Colonic mucosa (tissue), 4 donors: ENCODE results near the gene COL9A3. TPM values are rescaled to one million over a fixed set of nuclear protein-coding genes. Genes with fewer than 3 reads are reported as not detected.

Experiments used
- DNase-seq: peaks from one replicate; pipeline ENCODE4 v3.0.0-alpha.2; 2020
- H3K27ac ChIP-seq: fragments of 200-600 bp; one replicate; pipeline ENCODE4 v1.8.0; 2021
- H3K27me3 ChIP-seq: fragments of 200-600 bp; one replicate; pipeline ENCODE4 v1.8.0; 2021
- H3K36me3 ChIP-seq: fragments of 200-600 bp; one replicate; pipeline ENCODE4 v1.8.0; 2021
- H3K4me1 ChIP-seq: fragments of 200-600 bp; one replicate; pipeline ENCODE4 v1.8.0; 2021; ENCODE audit warnings: mild to moderate bottlenecking
- H3K4me3 ChIP-seq: fragments of 200-600 bp; one replicate; pipeline ENCODE4 v1.8.0; 2021
- H3K9ac ChIP-seq, 2 donors: one replicate each; pipeline ENCODE4 v1.7.0; 2013; ENCODE audit warnings: control low read depth in 2 of 2, low read depth in 2 of 2, low read length in 2 of 2
- H3K9me3 ChIP-seq: fragments of 200-600 bp; one replicate; pipeline ENCODE4 v1.8.0; 2021
- intact Hi-C: fragments of 100-400 bp; cut with DNase I; formaldehyde crosslinking; loops from one replicate; pipeline ENCODE4 v1.14.1; 2022
- total RNA-seq, 2 donors: library from RNA; stranded (reverse); fragmentation: NEBNext Ultra II Directional in 1 of 2; extraction: Animal tissue kit (Norgen Biotek cat#: 25700) in 1 of 2; gene quantifications; one replicate each; pipeline ENCODE4 v1.2.1, GENCODE V29; 2021
- TF ChIP-seq, protein P1 (sequence below): fragments of 200-600 bp; IDR thresholded peaks from one replicate; pipeline ENCODE4 v1.8.0; 2022; ENCODE audit warnings: antibody characterized with exemption, mild to moderate bottlenecking
- donor health status: healthy.
- donor health status: DM: no; HTN: no; CAD: no.
- donor health status: DM: no; HTN: no; CAD: no.

The COL9A3 gene
- total RNA-seq, 2 donors from 2014 or later: 2.7 to 3.6 TPM

DNA sequence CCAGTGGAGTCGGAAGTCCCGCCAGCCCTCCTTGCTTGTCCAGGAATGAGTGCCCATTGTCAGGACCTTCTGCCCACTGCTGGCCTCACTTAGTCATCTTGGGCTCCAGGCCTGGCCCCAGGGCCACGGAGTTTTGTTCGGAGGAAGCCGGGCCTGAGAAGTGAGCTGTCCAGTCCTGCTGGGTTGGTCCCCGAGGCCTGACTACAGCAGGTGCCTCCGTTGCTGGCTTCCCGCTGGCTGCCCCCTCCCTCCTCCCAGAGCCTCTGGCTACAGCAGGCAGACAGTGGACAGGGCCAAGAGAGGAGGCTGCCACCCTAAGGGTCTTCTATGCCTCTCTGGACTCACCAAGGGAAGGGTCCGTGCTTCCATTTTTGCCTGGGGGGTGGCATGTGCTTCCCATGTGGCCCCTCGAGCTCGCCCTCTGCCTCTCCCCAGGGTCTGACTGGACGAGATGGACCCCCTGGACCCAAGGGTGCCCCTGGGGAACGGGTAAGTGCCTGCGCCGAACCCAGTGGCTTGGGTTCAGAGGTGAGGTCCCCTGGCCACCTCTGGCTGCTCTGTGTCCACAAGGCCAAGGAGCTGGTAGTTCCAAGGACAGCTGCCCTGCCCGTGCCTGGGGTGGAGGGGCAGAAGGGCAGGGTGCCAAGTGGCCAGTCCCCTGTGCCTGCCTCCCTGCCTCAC is 2.8 kb downstream of the COL9A3 start:
- H3K36me3 ChIP-seq: no peaks in the 10 kb centered on the region
- H3K27ac ChIP-seq: no peak overlapping the region
- no peak overlapping the region for H3K4me3 ChIP-seq
- intact Hi-C loops: no loop called here
- H3K4me1 ChIP-seq: peaks cover 20% of the 10 kb centered on the region
- no peaks in the 10 kb centered on the region for H3K9me3 ChIP-seq
- H3K27me3 ChIP-seq: peaks cover 51% of the 10 kb centered on the region
- no peak for DNase-seq
- TF ChIP-seq, protein P1, sequence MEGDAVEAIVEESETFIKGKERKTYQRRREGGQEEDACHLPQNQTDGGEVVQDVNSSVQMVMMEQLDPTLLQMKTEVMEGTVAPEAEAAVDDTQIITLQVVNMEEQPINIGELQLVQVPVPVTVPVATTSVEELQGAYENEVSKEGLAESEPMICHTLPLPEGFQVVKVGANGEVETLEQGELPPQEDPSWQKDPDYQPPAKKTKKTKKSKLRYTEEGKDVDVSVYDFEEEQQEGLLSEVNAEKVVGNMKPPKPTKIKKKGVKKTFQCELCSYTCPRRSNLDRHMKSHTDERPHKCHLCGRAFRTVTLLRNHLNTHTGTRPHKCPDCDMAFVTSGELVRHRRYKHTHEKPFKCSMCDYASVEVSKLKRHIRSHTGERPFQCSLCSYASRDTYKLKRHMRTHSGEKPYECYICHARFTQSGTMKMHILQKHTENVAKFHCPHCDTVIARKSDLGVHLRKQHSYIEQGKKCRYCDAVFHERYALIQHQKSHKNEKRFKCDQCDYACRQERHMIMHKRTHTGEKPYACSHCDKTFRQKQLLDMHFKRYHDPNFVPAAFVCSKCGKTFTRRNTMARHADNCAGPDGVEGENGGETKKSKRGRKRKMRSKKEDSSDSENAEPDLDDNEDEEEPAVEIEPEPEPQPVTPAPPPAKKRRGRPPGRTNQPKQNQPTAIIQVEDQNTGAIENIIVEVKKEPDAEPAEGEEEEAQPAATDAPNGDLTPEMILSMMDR: no peak
- no peak overlapping the region for H3K9ac ChIP-seq

DNA sequence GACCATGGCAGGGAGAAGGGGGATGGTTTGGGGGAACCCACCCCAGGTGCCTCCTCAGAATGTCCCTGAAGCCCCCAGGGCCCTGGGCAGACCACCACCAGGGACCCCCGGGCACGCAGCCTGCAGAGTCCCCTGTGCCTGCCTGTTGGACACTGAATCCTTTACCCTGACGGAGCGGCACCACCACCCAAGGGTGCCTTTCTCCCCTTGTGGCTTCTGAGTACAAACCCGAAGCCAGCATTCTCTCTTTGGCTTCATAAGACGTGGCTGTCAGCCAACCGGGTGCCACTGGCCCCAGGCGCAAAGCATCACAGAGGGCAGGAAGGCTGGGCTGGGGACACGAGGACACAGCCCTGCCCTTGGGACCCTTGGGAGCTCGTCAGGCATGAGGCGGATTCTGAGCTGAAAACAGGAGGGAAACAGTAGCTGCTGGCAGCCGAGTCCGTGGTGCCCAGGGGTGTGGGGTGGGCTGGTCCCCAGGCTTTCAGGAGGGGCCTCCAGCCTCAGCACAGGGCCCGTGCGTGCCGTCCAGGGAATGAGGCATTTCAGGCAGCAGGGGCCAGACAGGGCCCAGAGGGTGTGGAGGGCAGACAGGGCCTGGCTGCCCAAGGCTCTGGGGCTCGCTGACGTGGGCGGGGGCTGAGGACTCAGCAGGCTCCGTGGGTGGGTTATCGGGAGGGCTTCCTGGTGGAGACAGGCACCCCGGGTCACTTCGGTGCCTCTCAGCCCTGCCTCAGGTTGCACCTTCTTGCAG is 3.5 kb downstream of the COL9A3 start:
- no peak overlapping the region for H3K9ac ChIP-seq
- peaks cover 43% of the 10 kb centered on the region for H3K27me3 ChIP-seq
- H3K4me3 ChIP-seq: no peak overlapping the region
- no peaks in the 10 kb centered on the region for H3K9me3 ChIP-seq
- intact Hi-C loops: no loop called here
- no peak for DNase-seq
- peaks cover 18% of the 10 kb centered on the region for H3K4me1 ChIP-seq
- no peaks in the 10 kb centered on the region for H3K36me3 ChIP-seq
- H3K27ac ChIP-seq: no peak overlapping the region
- TF ChIP-seq, protein P1: no peak

DNA sequence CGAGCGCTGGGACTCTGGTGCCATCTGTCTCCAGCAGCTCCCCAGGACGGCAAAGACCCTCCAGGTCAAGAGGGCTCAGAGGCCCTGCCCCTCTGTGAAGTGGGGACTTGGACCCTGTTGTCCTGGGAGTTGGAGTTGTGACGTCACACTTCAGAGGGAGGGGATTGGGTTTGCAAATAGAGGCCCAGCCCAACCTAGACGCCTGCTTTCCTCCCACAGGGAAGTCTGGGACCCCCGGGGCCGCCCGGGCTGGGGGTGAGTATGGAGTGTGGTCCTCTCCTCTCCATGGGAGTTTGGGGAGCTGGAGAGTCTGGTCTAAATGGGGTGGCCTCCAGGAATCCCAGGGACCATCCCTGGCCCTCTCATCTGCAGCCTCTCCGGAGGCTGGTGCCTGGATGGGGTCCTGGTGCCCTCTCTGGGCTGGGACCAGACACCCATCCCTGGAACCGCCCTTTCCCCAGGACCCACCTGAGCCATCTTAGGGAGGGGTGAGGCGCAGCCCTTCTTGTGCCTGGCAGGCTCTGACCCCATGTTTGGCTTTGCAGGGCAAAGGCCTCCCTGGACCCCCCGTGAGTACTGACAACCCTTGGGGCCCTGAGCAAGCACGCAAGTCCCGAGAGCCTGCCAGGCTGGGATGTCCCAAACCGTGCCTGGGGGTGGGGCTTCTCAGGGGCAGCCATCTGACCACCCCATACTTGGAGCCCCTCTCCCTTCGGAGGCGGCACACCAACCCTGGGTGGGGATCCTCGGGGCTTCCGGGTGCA is 4.3 kb downstream of the COL9A3 start:
- H3K36me3 ChIP-seq: no peaks in the 10 kb centered on the region
- peaks cover 15% of the 10 kb centered on the region for H3K4me1 ChIP-seq
- intact Hi-C loops: no loop called here
- no peaks in the 10 kb centered on the region for H3K9me3 ChIP-seq
- no peak overlapping the region for H3K9ac ChIP-seq
- TF ChIP-seq, protein P1: no peak
- H3K27ac ChIP-seq: no peak overlapping the region
- peaks cover 35% of the 10 kb centered on the region for H3K27me3 ChIP-seq
- DNase-seq: no peak
- no peak overlapping the region for H3K4me3 ChIP-seq

- intact Hi-C loops: no loop called here
- H3K27me3 ChIP-seq: peaks cover 30% of the 10 kb centered on the region
- DNase-seq: no peak
- no peaks in the 10 kb centered on the region for H3K9me3 ChIP-seq
- no peak overlapping the region for H3K27ac ChIP-seq
- no peak overlapping the region for H3K4me3 ChIP-seq
- TF ChIP-seq, protein P1: no peak
- H3K9ac ChIP-seq: no peak overlapping the region
- H3K36me3 ChIP-seq: no peaks in the 10 kb centered on the region
- H3K4me1 ChIP-seq: peaks cover 11% of the 10 kb centered on the region
These were observed 4.9 kb downstream of the COL9A3 start for GRCh38 chr20:62821726-62822210.

DNA sequence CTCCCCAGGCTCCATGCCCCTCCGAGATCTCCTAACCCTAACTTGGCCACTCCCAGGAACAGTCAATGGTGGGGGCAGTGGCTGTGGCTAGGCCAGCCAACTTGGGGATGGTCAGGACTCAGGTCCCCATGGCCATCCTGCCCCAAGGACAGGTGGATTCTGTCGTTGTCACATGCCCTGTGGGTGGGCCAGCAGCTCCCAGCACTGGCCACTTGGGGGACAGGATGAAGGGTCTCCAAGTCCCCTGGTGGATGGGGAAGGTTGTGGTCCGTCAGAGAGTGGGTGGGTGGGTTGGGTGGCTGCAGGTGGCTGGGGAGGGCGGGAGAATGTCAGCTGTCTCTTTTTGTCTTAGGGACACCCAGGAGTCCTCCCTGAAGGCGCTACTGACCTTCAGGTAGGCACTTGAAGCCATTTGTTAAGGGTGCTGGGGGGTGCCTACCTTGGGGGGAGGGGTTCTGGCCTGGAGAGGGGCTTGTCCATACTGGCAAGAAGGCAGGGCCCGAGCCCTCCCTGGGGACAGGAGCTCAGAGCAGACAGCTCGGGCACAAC is 5.5 kb downstream of the COL9A3 start:
- intact Hi-C loops: no loop called here
- no peak overlapping the region for H3K9ac ChIP-seq
- no peak for DNase-seq

More for the DNA sequence above, 5.5 kb downstream of the COL9A3 start:
- Histone ChIP-seq H3K4me3 (no peak overlapping the region), H3K27ac (no peak overlapping the region), H3K4me1 (peaks cover 11% of the 10 kb centered on the region), H3K27me3 (peaks cover 26% of the 10 kb centered on the region), H3K36me3 (no peaks in the 10 kb centered on the region), H3K9me3 (no peaks in the 10 kb centered on the region)
- TF ChIP-seq, protein P1: no peak
